Activated naive CD4-positive, alpha-beta T cell treated with anti-CD3 and anti-CD28 coated beads for 36 hours (primary cell): ENCODE measurements around the gene WFDC6. TPM values are rescaled to one million over a fixed set of nuclear protein-coding genes. Genes with fewer than 3 reads are reported as not detected.

Experiments
- CTCF ChIA-PET: fragments of 350-600 bp; sonication (Branson Sonifier 250); formaldehyde crosslinking; loops from one replicate; lab custom pipeline; 2021; ENCODE audit warnings: antibody characterized with exemption; lab: Charles Lee
- DNase-seq: peaks from one replicate; pipeline ENCODE4 v3.0.0-alpha.2; 2020
- H3K27ac Mint-ChIP-seq: one replicate; pipeline ENCODE4 v1.8.0; 2021; ENCODE audit warnings: mild to moderate bottlenecking, mixed read lengths
- H3K27me3 Mint-ChIP-seq: one replicate; pipeline ENCODE4 v1.8.0; 2021; ENCODE audit warnings: low read depth, mixed read lengths
- H3K36me3 Mint-ChIP-seq: one replicate; pipeline ENCODE4 v1.8.0; 2021; ENCODE audit warnings: low read depth, mixed read lengths
- H3K4me1 Mint-ChIP-seq: one replicate; pipeline ENCODE4 v1.8.0; 2021; ENCODE audit warnings: low read depth, mixed read lengths
- H3K4me3 Mint-ChIP-seq: one replicate; pipeline ENCODE4 v1.8.0; 2021; ENCODE audit warnings: mild to moderate bottlenecking, moderate library complexity, mixed read lengths
- H3K9me3 Mint-ChIP-seq: one replicate; pipeline ENCODE4 v1.8.0; 2021; ENCODE audit warnings: mixed read lengths
- intact Hi-C: fragments of 100-400 bp; cut with micrococcal nuclease; formaldehyde crosslinking; loops from one replicate; pipeline ENCODE4 v1.15.1; 2023
- total RNA-seq, 2 experiments: library from RNA; stranded (reverse); gene quantifications; one replicate each; pipeline ENCODE4 v1.2.3, GENCODE V29; 2021

WFDC6 gene
- total RNA-seq, 2 experiments from 2014 or later: not detected

DNA sequence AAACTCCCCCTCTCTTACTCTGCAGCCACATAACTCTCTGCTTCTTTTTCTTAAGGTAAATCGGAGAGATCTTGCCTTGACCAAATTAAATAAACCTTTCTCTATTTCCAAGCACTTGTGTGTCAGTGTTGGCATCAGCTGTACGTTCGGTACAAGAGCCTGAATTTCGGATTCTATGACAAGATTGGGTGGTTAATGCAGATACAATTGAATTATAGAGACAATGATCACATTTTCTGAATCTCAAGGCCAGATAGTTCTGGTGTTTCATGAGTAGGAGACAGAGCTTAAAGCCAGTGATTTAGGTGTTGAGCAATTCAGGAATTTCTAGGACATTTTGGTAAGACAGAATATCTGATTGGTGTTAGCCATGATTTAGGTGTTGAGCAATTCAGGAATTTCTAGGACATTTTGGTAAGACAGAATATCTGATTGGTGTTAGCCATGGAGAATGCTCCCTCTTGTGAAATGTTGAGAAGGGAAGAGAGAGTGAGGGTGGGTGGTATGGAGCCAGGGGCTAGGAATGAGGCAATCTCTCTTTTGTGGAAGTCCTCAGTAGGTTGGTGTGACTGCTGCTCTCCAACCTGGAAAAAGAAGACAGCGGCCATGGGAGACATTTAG is 28.9 kb downstream of the WFDC6 start:
- Mint-ChIP-seq H3K27me3 (peaks cover 11% of the 10 kb centered on the region), H3K27ac (no peak overlapping the region), H3K9me3 (no peaks in the 10 kb centered on the region), H3K4me1 (peaks cover 8% of the 10 kb centered on the region), H3K4me3 (no peak overlapping the region), H3K36me3 (no peaks in the 10 kb centered on the region)
- CTCF ChIA-PET: no interaction called here
- intact Hi-C loops: no loop called here
- no peak for DNase-seq

DNA sequence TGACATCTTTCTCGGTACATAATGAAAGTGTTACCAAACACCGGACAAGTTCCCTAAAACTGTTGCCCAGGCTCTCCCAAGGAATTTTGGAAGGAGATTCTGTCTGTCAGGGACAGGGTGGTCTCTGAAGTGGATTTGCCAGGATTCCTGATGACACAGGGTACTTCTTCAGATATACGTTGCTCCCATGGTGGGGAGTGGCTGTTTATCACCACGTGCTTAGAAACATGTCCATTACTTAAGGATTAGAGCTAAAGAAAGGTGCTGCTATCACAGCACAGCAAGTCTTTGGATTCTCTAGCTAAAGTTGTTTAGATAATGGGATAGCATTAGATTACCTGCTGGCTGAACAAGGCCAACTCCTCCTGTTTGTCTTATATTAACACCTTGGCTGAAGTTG is 30.2 kb downstream of the WFDC6 start:
- no peaks in the 10 kb centered on the region for H3K9me3 Mint-ChIP-seq
- H3K27me3 Mint-ChIP-seq: peaks cover 12% of the 10 kb centered on the region
- CTCF ChIA-PET: interaction anchor here (0.7 kb wide), 1 partner anchor 449 kb away, joined by 3 read pairs; no protein-coding TSS in a partner anchor
- peaks cover 8% of the 10 kb centered on the region for H3K4me1 Mint-ChIP-seq
- no peaks in the 10 kb centered on the region for H3K36me3 Mint-ChIP-seq
- intact Hi-C loops: no loop called here
- no peak overlapping the region for H3K27ac Mint-ChIP-seq
- no peak overlapping the region for H3K4me3 Mint-ChIP-seq
- DNase-seq: no peak

DNA sequence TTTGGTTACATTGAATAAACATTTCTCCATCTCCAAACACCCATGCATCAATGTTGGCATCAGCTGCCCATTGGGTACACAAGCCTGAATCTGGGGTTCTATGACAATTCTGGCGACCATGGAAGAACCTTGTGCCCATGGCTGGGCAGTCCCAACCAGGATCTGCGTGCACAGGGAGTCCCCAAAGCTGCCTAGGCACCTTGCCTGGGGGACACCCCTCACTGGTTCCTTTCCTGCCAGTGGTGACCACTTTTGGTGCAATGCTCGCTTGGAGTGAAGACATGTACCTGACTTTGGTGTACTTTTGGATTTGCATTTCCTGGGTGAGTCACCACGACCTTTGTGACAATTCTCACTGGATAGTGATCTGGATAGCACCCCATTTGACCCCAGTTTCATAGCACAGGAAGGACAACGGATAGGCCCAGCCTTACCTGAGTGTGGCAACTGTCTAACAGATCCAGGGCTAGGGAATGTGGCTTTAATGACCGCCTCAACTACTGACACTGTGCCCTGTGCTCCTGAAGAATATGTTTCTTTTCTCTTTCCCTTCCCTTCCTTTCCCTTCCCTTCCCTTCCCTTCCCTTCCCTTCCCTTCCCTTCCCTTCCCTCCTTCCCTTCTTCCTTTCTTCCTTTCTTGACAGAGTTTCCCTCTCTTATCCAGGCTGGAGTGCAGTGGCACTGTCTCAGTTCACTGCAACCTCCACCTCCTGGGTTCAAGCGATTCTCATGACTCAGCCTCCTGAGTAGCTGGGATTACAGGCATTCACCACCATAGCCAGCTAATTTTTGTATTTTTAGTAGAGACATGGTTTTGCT is 31.0 kb downstream of the WFDC6 start:
- no peak overlapping the region for H3K4me3 Mint-ChIP-seq
- peaks cover 15% of the 10 kb centered on the region for H3K27me3 Mint-ChIP-seq
- intact Hi-C loops: no loop called here
- peaks cover 8% of the 10 kb centered on the region for H3K4me1 Mint-ChIP-seq
- no peaks in the 10 kb centered on the region for H3K36me3 Mint-ChIP-seq
- CTCF ChIA-PET: interaction anchor here (0.7 to 0.8 kb wide), 2 partner anchors 71 to 448 kb away, joined by 3 read pairs; no protein-coding TSS in a partner anchor
- no peak overlapping the region for H3K27ac Mint-ChIP-seq
- DNase-seq: peak; percentile 19
- no peaks in the 10 kb centered on the region for H3K9me3 Mint-ChIP-seq

DNA sequence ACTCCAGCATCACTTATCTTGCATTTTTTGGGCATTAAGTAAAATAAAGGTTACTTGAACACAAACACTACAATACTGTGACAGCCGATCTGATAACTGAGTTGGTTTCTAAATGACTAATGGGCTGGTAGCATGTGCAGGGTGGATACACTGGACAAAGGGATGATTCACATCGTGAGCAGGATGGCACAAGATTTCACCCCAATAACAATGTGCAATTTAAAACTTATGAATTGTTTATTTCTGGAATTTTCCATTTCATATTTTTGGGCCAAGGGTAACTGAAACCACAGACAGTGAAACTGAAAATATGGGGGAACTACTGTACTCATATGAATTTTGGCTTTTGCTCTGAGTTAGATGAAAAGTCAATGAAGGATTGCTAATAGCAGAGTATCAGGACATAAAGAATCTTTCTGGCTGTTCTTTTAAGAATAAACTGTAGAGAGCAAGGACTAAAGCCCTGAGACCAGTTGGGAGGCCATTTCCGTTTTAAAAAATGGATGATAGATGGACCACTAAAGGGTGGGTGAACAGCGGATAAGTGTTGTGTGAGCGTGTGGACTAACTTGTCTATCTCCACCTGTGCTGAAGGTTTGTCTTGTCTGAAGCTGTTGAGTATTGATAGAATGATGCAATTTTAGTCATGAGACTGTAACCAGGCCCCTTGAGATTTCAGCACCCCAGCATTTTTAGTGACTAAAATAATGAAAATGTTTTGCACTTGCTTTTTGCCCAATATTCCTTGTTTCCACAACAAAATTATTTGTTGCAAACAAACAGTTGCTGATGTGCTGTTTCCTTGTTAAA is 32.1 kb downstream of the WFDC6 start:
- no peak for DNase-seq
- no peaks in the 10 kb centered on the region for H3K9me3 Mint-ChIP-seq
- peaks cover 15% of the 10 kb centered on the region for H3K27me3 Mint-ChIP-seq
- CTCF ChIA-PET: interaction anchor here (0.8 kb wide), 1 partner anchor 70 kb away, joined by 3 read pairs; no protein-coding TSS in a partner anchor
- H3K27ac Mint-ChIP-seq: no peak overlapping the region
- H3K4me3 Mint-ChIP-seq: no peak overlapping the region
- peaks cover 8% of the 10 kb centered on the region for H3K4me1 Mint-ChIP-seq
- no peaks in the 10 kb centered on the region for H3K36me3 Mint-ChIP-seq
- intact Hi-C loops: no loop called here

DNA sequence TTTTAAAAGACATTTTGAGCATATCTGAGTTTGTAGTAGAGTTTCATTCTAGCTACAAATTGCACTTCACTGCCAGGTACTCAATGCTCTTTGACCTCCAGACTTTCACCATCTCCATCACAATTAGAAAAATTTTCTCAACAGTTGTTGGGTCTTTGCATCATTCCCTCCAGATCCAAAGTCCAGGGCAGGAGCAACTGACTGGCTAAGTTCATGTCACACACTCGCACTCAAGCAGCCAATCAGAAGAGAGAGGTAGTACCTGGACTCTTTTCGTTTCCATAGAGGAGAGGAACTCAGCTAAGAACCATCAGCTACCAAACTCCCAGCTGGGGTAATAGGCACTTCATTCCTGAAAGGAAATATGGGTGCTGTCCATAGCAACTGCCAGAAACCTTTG is 32.9 kb downstream of the WFDC6 start:
- no peaks in the 10 kb centered on the region for H3K9me3 Mint-ChIP-seq
- no peak overlapping the region for H3K27ac Mint-ChIP-seq
- peaks cover 8% of the 10 kb centered on the region for H3K4me1 Mint-ChIP-seq
- intact Hi-C loops: no loop called here
- H3K4me3 Mint-ChIP-seq: no peak overlapping the region
- no peak for DNase-seq
- CTCF ChIA-PET: interaction anchor here (0.5 kb wide), 1 partner anchor 86 kb away, joined by 9 read pairs; no protein-coding TSS in a partner anchor
- no peaks in the 10 kb centered on the region for H3K36me3 Mint-ChIP-seq
- H3K27me3 Mint-ChIP-seq: peaks cover 17% of the 10 kb centered on the region

DNA sequence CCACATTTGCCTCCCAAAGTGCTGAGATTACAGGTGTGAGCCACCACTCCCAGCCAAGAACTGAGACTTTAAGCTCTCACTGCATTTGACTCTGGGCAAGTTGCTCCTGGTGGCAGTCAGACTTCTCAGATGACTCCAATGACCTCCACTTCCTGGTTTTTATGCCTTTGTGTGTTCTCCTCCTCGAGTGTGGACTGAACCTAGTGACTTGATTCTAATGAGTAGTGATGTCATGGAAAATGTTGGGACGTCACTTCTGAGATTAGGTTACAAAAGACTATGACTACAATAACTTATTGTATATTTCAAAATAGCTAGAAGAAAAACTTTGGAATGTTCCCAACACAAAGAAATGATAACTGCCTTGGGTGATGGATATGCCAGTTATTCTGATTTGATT is 35.9 kb downstream of the WFDC6 start:
- H3K36me3 Mint-ChIP-seq: no peaks in the 10 kb centered on the region
- CTCF ChIA-PET: interaction anchor here (0.8 kb wide), 1 partner anchor 53 kb away, joined by 3 read pairs; no protein-coding TSS in a partner anchor
- no peak for DNase-seq
- intact Hi-C loops: no loop called here
- no peak overlapping the region for H3K27ac Mint-ChIP-seq
- H3K4me3 Mint-ChIP-seq: no peak overlapping the region
- H3K9me3 Mint-ChIP-seq: no peaks in the 10 kb centered on the region
- H3K4me1 Mint-ChIP-seq: peaks cover 8% of the 10 kb centered on the region
- H3K27me3 Mint-ChIP-seq: peaks cover 26% of the 10 kb centered on the region

DNA sequence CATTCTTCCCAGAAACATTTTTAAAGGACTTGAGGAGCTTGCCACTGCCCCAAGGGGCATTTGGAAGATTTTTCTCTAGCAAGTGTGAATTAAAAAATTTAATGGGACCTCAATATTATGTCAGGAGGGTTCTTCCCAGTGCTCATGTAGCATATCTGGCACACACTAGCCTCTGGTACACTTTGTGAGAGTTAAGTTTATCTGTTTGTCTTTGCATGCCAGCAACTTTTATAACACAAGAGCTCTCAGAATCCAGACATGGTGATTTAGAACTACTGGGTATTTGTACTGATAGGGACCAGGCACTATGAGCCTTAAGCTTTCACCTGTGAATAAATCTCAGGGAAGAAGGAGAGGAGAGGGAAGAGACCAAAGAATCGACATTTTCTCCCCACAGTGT is 36.7 kb downstream of the WFDC6 start:
- H3K27me3 Mint-ChIP-seq: peaks cover 26% of the 10 kb centered on the region
- H3K4me3 Mint-ChIP-seq: no peak overlapping the region
- no peaks in the 10 kb centered on the region for H3K36me3 Mint-ChIP-seq
- no peak overlapping the region for H3K27ac Mint-ChIP-seq
- CTCF ChIA-PET: no interaction called here
- peaks cover 8% of the 10 kb centered on the region for H3K4me1 Mint-ChIP-seq
- DNase-seq: no peak
- H3K9me3 Mint-ChIP-seq: no peaks in the 10 kb centered on the region
- intact Hi-C loops: no loop called here

DNA sequence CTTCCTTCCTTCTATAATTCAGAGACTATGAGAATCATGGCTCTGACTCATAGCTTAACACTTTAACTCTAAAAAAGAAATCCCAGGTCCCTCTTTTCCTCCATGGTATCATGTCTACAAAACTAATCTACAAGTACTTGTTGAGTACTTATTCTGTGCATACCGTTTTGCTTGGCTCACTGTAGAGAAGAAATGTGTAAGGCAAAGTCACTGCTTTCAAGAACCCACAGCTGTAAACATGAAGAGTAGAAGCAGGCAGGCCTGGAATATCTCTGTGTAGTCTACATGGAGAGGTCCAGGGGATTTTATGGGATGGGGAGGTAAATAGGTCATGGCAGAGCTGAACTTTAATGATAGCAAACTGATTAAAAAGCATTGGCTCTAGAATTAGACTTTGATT is 37.7 kb downstream of the WFDC6 start:
- Mint-ChIP-seq H3K4me1 (no peaks in the 10 kb centered on the region), H3K27ac (no peak overlapping the region), H3K36me3 (no peaks in the 10 kb centered on the region), H3K4me3 (no peak overlapping the region), H3K9me3 (no peaks in the 10 kb centered on the region), H3K27me3 (peaks cover 23% of the 10 kb centered on the region)
- CTCF ChIA-PET: interaction anchor here (0.6 to 0.8 kb wide), 2 partner anchors 9 to 24 kb away, joined by 3 read pairs; no protein-coding TSS in a partner anchor
- DNase-seq: no peak
- intact Hi-C loops: no loop called here

DNA sequence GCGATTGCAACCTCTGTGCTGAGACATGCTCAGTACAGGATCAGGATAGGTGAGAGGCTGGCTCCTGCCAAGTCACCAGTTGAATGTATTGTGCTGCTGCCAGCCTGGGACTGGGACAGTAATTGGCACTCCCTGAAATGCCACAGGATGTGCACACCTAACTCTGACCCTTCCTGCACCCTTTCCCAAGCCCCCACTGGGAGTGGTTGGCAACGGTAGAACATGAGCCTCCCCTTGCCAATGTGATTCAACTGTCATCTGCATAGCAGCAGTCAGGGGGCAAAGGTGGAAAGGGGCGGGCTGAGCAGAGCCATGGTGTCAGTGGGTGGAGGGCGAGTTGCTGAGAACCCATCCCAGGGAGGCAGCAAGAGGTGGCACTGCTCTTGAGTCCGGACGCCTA is 39.3 kb downstream of the WFDC6 start:
- Mint-ChIP-seq H3K27ac (no peak overlapping the region), H3K27me3 (peaks cover 17% of the 10 kb centered on the region), H3K4me1 (no peaks in the 10 kb centered on the region), H3K4me3 (no peak overlapping the region), H3K9me3 (no peaks in the 10 kb centered on the region), H3K36me3 (no peaks in the 10 kb centered on the region)
- DNase-seq: no peak
- CTCF ChIA-PET: interaction anchor here (0.7 kb wide), 1 partner anchor 50 kb away, joined by 3 read pairs; no protein-coding TSS in a partner anchor
- intact Hi-C loops: no loop called here

DNA sequence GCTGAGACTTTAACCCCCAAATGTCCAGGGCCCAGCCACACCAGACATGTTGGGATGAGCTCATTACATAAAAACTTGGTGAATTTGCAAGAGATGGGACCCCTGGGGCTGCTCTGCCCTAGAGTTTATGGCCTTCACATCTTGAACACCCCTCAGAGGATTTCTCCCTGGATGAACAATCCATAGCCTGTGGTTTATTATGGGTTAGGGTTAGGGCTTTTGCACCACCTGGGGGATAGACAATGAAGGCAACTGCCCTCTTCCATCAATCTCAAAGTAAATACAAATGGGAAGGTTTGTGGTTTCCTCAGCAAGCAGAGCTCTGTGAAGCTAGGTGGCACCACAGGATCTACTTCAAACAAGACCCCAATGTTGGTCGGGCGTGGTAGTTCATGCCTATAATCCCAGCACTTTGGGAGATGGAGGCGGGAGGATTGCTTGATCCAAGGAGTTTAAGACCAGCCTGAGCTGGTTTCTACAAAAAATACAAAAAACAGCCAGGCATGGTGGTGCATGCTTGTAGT is 41.2 kb downstream of the WFDC6 start:
- Mint-ChIP-seq H3K9me3 (no peaks in the 10 kb centered on the region), H3K27ac (no peak overlapping the region), H3K27me3 (peaks cover 15% of the 10 kb centered on the region), H3K4me3 (no peak overlapping the region), H3K4me1 (no peaks in the 10 kb centered on the region), H3K36me3 (no peaks in the 10 kb centered on the region)
- CTCF ChIA-PET: interaction anchor here (1.3 kb wide), 1 partner anchor 273 kb away, joined by 4 read pairs; no protein-coding TSS in a partner anchor
- DNase-seq: no peak
- intact Hi-C loops: loop anchor here (10.0 kb wide), 1 partner anchor 63 kb away; no protein-coding TSS in a partner anchor

DNA sequence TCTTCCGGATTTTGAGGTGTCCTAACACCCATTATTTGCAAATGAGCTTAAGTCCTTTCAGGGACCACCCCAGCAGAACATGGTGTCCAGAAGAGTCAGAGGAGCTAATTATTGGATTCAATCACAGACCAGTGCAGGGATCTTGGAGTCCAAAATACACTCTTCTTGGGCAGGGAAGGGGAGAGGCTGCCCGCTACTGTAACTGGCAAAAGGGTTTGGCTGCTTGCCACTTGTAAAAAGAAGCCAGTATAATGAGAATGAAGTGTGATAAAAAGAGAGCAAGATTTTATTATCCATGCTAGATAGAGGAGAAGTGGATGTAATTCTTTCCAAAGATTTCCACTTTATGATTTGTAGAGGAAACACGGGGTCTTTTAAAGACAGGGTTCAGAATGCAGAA is 43.1 kb downstream of the WFDC6 start:
- no peak overlapping the region for H3K4me3 Mint-ChIP-seq
- H3K4me1 Mint-ChIP-seq: no peaks in the 10 kb centered on the region
- H3K36me3 Mint-ChIP-seq: no peaks in the 10 kb centered on the region
- CTCF ChIA-PET: no interaction called here
- peaks cover 17% of the 10 kb centered on the region for H3K27me3 Mint-ChIP-seq
- no peaks in the 10 kb centered on the region for H3K9me3 Mint-ChIP-seq
- intact Hi-C loops: loop anchor here (10.0 kb wide), 1 partner anchor 61 kb away; no protein-coding TSS in a partner anchor
- no peak for DNase-seq
- H3K27ac Mint-ChIP-seq: no peak overlapping the region
